Right lobe of liver (tissue), 6 donors: ENCODE results near the gene CNPY4. TPM values are rescaled to one million over a fixed set of nuclear protein-coding genes. Genes with fewer than 3 reads are reported as not detected.

Experiments used
- ATAC-seq, 4 donors: fragments of 200-7000 bp; cut with Tn5 transposase; one replicate each; pipeline ENCODE4 v1.9.1; 2020; ENCODE audit warnings: mild to moderate bottlenecking in 4 of 4, moderate library complexity in 4 of 4
- DNase-seq, 3 donors: peaks; one replicate each; pipeline ENCODE4 v3.0.0-alpha.2; 2020
- H3K27ac ChIP-seq, 3 donors: fragments of 200-600 bp; one replicate each; pipeline ENCODE4 v1.8.0; 2022
- H3K27me3 ChIP-seq, 2 donors: fragments of 200-600 bp; one replicate each; pipeline ENCODE4 v1.8.0; 2022
- H3K36me3 ChIP-seq, 4 donors: fragments of 200-600 bp; sonication (generic) in 1 of 4; one replicate each; pipeline versions ENCODE4 v1.5.1 to v1.8.0; 2017 to 2022; ENCODE audit warnings: control low read depth in 1 of 4
- H3K4me1 ChIP-seq, 4 donors: fragments of 200-600 bp; sonication (generic) in 1 of 4; one replicate each; pipeline versions ENCODE4 v1.5.1 to v1.8.0; 2017 to 2022; ENCODE audit warnings: control low read depth in 1 of 4
- H3K4me3 ChIP-seq, 3 donors: fragments of 200-600 bp; one replicate each; pipeline ENCODE4 v1.8.0; 2022
- H3K9me3 ChIP-seq, 4 donors: fragments of 200-600 bp; sonication (generic) in 1 of 4; one replicate each; pipeline versions ENCODE4 v1.5.1 to v1.8.0; 2017 to 2022; ENCODE audit warnings: control low read depth in 1 of 4
- CTCF ChIP-seq, 4 donors: fragments of 200-600 bp in 3 of 4; fragments of 450-650 bp in 1 of 4; IDR thresholded peaks; one replicate each; pipeline versions ENCODE4 v1.5.1 to v1.8.0; 2016 to 2022; ENCODE audit warnings: antibody characterized with exemption in 4 of 4, mild to moderate bottlenecking in 2 of 4
- POLR2A ChIP-seq: fragments of 450-650 bp; IDR thresholded peaks from one replicate; pipeline ENCODE4 v1.6.1; 2017; ENCODE audit warnings: antibody characterized with exemption, mild to moderate bottlenecking
- WGBS: methylation state at CpG from one replicate; pipeline ENCODE4 v1.1.6; 2018; ENCODE audit warnings: low coverage, low lambda C conversion rate; ENCODE audit not compliant: insufficient coverage; ENCODE audit errors: missing lambda C conversion rate; 5-methylcytosine and 5-hydroxymethylcytosine counted together
- intact Hi-C, 2 donors: fragments of 100-400 bp; cut with DNase I; formaldehyde crosslinking; loops; one replicate each; pipeline versions ENCODE4 v1.11.2 to v1.14.1; 2022
- total RNA-seq, 6 experiments: library from RNA; depleted of rRNA in 2 of 6; stranded (reverse); fragments of >200 nt in 2 of 6; fragmentation: NEBNext Ultra II Directional in 3 of 6; extraction: Animal tissue kit (Norgen Biotek cat#: 25700) in 3 of 6; gene quantifications; one replicate each; pipeline versions ENCODE4 v1.1.0 to v1.2.4, GENCODE V29; 2016 to 2023
- donor health status: DM: no; HTN: yes; CAD: no.
- donor health status: DM: no; HTN: no; CAD: no.
- donor health status: DM: no; HTN: no; CAD: no.
- donor health status: DM: no; HTN: yes; CAD: no.
- donor health status: DM: no; HTN: yes; CAD: no.

Gene CNPY4
- total RNA-seq, 6 experiments from 2014 or later, result 2.9 to 4.9 (median 3.9) TPM

DNA sequence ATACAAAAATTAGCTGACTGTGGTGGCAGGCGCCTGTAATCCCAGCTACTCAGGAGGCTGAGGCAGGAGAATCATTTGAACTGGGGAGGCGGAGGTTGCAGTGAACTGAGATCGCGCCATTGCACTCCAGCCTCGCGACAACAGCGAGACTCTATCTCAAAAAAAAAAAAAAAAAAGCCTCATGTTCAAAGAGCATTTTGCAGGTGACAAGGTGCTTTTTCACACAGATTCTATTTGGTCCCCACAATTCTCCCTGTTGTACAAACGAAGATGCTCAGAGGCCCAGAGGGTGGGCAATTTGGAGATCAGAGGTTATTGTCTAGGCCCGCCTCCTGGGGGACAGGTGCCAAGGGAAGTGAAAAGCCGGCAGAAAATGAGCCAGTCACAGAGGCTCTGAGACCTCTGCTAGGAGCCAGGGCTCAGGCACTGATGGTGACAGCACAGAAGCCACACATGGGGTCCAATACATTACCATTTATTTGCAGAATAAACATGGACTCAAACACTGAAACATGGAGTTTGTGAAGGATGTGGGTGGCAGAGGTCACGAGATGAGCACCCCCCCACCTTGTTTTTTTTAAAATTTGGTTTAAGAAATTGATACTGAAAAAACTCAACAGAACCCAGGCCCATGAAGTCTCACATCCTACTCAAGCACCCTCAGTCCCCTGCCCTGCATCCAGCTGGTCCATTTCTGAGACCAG lies 49.9 kb downstream of the CNPY4 start:
- 64% methylated on average over 11 of the region's 11 CpGs for WGBS
- H3K9me3 ChIP-seq, result no peaks in the 10 kb centered on the region
- no peak for DNase-seq
- intact Hi-C loops, result no loop called here
- H3K27ac ChIP-seq, result no peak overlapping the region
- no peak overlapping the region for H3K4me3 ChIP-seq
- H3K36me3 ChIP-seq, result no peaks in the 10 kb centered on the region
- peaks cover 0 to 6% (median 2%) of the 10 kb centered on the region in 4 donors for H3K4me1 ChIP-seq
- TF ChIP-seq POLR2A, result no peak
- TF ChIP-seq CTCF (IDR thresholded peaks at IDR 0.05), result no peak
- no peak for ATAC-seq
- H3K27me3 ChIP-seq, result no peaks in the 10 kb centered on the region

DNA sequence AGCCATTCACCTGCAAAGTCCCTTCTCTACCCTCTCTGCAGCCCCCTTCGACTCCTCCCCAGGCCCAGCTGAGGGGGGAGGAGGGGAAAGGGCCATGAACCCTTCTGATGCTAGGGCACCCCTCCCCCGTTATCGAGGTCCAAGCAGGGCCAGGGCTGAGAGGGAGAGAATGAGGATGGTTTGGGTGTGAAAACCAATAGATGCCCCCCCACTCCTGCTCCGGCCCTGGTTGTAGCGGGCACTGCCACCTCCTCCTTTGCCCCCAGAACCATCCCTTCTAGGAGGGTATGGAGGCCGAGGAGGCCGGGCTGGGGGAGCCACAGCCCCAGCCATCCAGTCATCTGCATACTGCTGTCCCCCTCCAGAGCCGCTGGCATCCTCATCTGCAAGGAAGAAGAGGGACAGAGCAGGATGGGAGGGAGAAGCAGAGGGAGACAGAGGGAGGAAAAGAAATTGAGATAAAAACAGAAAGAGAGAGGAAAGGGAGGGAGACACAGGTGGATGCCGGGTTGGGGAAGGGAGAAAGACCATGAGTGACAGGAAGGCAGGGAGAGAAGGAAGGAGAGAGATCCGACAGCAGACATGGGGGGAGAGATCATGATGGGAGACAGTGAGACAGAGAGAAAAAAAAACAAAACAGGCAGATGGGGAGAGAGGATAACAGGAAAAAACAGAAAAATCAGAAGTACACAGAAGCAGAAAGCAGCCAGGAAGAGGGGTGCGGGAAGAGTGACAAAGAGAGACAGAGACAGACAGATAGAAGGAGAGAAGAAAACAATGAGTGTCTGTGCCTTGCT lies 50.9 kb downstream of the CNPY4 start:
- no peak for TF ChIP-seq POLR2A
- TF ChIP-seq CTCF (IDR thresholded peaks at IDR 0.05), result no peak
- Histone ChIP-seq H3K27ac (no peak overlapping the region), H3K36me3 (no peaks in the 10 kb centered on the region), H3K27me3 (no peaks in the 10 kb centered on the region), H3K4me1 (peaks cover 0 to 6% (median 2%) of the 10 kb centered on the region in 4 donors), H3K4me3 (no peak overlapping the region), H3K9me3 (no peaks in the 10 kb centered on the region)
- ATAC-seq (no peak), DNase-seq (no peak)
- WGBS, result 71% methylated on average over 10 of the region's 11 CpGs
- intact Hi-C loops, result no loop called here

- Histone ChIP-seq H3K4me3 (peak overlapping the region; percentile 12 to 40 (median 16)), H3K27ac (no peak overlapping the region), H3K4me1 (peaks cover 0 to 6% (median 2%) of the 10 kb centered on the region in 4 donors), H3K27me3 (no peaks in the 10 kb centered on the region), H3K36me3 (no peaks in the 10 kb centered on the region), H3K9me3 (no peaks in the 10 kb centered on the region)
- 4% methylated on average over 8 of the region's 61 CpGs for WGBS
- intact Hi-C loops, result no loop called here
- TF ChIP-seq CTCF (IDR thresholded peaks at IDR 0.05) (no peak), POLR2A (no peak)
- ATAC-seq (peak; percentile 20 to 43 (median 38)), DNase-seq (peak in 1 of 3 donors; percentile 55)
Measured at GRCh38 chr7:100171087-100171681, 51.8 kb downstream of the CNPY4 start.

DNA sequence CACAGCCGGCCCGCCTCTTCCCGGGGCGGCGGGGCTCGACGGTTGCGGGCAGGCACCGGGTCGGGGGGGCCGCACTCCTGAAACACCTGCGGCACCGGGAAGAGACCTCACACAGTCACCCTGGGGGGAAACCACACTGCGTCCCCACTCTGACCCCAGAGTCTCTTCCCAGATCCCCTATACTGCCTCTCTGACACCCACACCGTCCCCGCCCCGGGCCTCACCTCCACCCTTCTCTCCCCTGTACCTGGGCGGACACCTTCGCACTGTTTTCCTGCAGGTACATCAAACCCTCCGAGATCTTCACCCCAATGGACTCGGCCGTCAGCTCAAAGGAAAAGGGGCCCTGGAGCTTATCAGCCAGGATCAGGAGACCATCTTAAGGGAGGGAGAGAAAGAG lies 52.4 kb downstream of the CNPY4 start:
- H3K27ac ChIP-seq, result no peak overlapping the region
- H3K4me3 ChIP-seq, result peak overlapping the region in 1 of 3 donors; percentile 16
- DNase-seq, result peak in 1 of 3 donors; percentile 23
- intact Hi-C loops, result no loop called here
- H3K27me3 ChIP-seq, result no peaks in the 10 kb centered on the region
- TF ChIP-seq CTCF (IDR thresholded peaks at IDR 0.05), result no peak
- ATAC-seq, result no peak
- H3K4me1 ChIP-seq, result peaks cover 0 to 6% (median 2%) of the 10 kb centered on the region in 4 donors
- 45% methylated on average over 8 of the region's 22 CpGs for WGBS
- H3K9me3 ChIP-seq, result no peaks in the 10 kb centered on the region
- H3K36me3 ChIP-seq, result no peaks in the 10 kb centered on the region
